ENCODE data around the gene BHLHE23. TPM values are rescaled to one million over a fixed set of nuclear protein-coding genes. Genes with fewer than 3 reads are reported as not detected.
"Not testable (repeated sequence)": the region's sequence is repeated elsewhere in the genome, so short reads cannot be mapped to it uniquely, and the experiment has no call there.

Gene BHLHE23
- total and polyA plus RNA-seq, 3 experiments from 2014 or later = not detected

DNA sequence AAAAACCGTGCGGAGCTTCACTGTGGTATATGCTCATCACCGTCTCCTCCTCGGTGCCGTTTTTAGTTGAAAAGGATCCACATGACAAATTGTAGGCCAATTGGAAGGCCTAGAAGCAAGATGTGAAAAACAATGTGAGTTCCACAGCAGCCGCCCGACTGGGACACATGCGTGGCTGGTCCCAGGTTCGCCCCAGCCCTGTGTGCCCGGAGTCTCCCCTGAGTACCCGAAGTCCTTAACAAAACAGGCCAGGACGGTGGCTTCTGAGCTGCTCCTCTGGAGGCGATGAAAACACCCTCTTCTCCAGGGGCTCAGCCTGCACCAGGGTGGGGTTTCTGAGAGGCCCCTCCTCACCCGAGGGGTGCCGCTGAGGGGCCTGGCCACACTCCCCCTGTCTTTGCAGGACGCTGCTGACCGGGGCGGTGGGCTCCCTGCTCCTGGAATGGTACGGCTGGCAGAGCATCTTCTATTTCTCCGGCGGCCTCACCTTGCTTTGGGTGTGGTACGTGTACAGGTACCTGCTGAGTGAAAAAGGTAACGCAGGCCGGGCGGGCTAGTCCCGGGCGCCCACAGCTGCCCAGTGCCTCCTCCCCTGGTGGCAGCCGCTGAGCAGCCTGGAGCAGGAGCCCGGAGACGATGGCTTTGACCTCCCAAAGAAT is 44.4 kb downstream of the BHLHE23 start:
- Mint-ChIP-seq H3K4me1 (peaks cover 0 to 6% (median 4%) of the 10 kb centered on the region in 3 donors), H3K4me3 (no peak overlapping the region), H3K9me3 (no peaks in the 10 kb centered on the region), H3K36me3 (peaks cover 0 to 4% (median 0%) of the 10 kb centered on the region in 3 donors), H3K27ac (no peak overlapping the region), H3K27me3 (no peaks in the 10 kb centered on the region)
- Histone ChIP-seq H3K27ac (ENCODE audit: low read depth, low read length) (no peak overlapping the region), H3K9me3 (ENCODE audit: low read length) (no peaks in the 10 kb centered on the region), H3K36me3 (ENCODE audit: insufficient read depth, low read length) (no peaks in the 10 kb centered on the region), H3K4me3 (ENCODE audit: low read length) (no peak overlapping the region), H3K4me1 (ENCODE audit: insufficient read depth, low read length) (no peaks in the 10 kb centered on the region), H3K27me3 (ENCODE audit: insufficient read depth, low read length, poor library complexity, severe bottlenecking) (no peaks in the 10 kb centered on the region)
- no peak for DNase-seq
- POLR2A ChIA-PET = no interaction called here
- CTCF ChIA-PET = interaction anchor here (2.1 kb wide), 1 partner anchor 10 kb away, joined by 7 read pairs; no protein-coding TSS in a partner anchor

DNA sequence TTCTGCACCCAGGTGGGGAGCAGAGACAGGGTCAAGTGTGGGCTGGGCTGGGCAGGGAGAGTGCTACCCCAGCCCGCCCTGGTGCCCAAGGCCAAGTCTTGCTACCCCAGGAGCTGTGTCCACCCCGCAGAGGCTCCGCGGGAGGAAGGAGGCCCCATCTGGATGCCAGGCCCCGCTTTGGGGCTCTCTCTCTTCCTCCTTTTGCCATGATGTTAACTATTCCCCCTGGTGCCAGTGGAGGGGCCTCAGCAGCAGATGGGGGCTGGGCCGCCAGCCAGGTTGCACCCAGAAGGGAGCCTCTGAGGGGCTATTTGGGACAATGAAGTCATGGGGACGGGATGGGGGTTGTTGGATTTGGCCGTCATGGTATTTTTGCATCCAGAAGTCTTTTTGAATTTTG is 45.0 kb downstream of the BHLHE23 start:
- Histone ChIP-seq H3K27ac (ENCODE audit: low read depth, low read length) (no peak overlapping the region), H3K4me3 (ENCODE audit: low read length) (no peak overlapping the region), H3K36me3 (ENCODE audit: insufficient read depth, low read length) (no peaks in the 10 kb centered on the region), H3K27me3 (ENCODE audit: insufficient read depth, low read length, poor library complexity, severe bottlenecking) (no peaks in the 10 kb centered on the region), H3K9me3 (ENCODE audit: low read length) (no peaks in the 10 kb centered on the region), H3K4me1 (ENCODE audit: insufficient read depth, low read length) (no peaks in the 10 kb centered on the region)
- Mint-ChIP-seq H3K27me3 (no peaks in the 10 kb centered on the region), H3K4me1 (peaks cover 0 to 6% (median 4%) of the 10 kb centered on the region in 3 donors), H3K9me3 (no peaks in the 10 kb centered on the region), H3K36me3 (peaks cover 0 to 4% (median 0%) of the 10 kb centered on the region in 3 donors), H3K27ac (no peak overlapping the region), H3K4me3 (no peak overlapping the region)
- POLR2A ChIA-PET = no interaction called here
- no peak for DNase-seq
- CTCF ChIA-PET = no interaction called here

DNA sequence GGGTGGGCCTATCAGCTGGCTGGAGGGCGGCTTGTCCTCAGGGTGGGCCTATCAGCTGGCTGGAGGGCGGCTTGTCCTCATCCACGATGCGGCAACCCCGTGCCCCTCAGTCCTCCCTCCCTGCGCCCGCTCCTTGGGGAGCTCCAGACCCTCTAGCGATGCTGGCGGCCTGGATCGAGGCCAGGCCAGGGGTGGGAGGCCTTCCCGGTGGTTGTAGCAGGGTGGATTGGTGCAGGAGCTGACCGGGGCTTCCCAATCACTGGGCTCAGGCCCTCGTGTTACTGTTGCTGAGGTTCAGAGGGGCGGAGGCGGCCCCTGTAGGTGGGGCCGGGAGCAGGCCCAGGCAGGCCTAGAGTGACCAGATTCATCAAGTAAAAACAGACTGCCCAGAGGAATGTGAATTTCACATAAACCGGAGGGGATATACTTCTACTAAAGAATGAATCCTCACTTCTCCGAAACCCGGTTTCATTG is 45.4 kb downstream of the BHLHE23 start:
- H3K4me1 ChIP-seq (ENCODE audit: insufficient read depth, low read length) = no peaks in the 10 kb centered on the region
- no peak overlapping the region for H3K4me3 ChIP-seq (ENCODE audit: low read length)
- Mint-ChIP-seq H3K27ac (no peak overlapping the region), H3K4me1 (peaks cover 0 to 6% (median 4%) of the 10 kb centered on the region in 3 donors), H3K27me3 (no peaks in the 10 kb centered on the region), H3K36me3 (peaks cover 0 to 4% (median 0%) of the 10 kb centered on the region in 3 donors), H3K4me3 (no peak overlapping the region), H3K9me3 (no peaks in the 10 kb centered on the region)
- DNase-seq = no peak
- H3K36me3 ChIP-seq (ENCODE audit: insufficient read depth, low read length) = no peaks in the 10 kb centered on the region
- POLR2A ChIA-PET = no interaction called here
- no peaks in the 10 kb centered on the region for H3K27me3 ChIP-seq (ENCODE audit: insufficient read depth, low read length, poor library complexity, severe bottlenecking)
- no peaks in the 10 kb centered on the region for H3K9me3 ChIP-seq (ENCODE audit: low read length)
- CTCF ChIA-PET = no interaction called here
- no peak overlapping the region for H3K27ac ChIP-seq (ENCODE audit: low read depth, low read length)

DNA sequence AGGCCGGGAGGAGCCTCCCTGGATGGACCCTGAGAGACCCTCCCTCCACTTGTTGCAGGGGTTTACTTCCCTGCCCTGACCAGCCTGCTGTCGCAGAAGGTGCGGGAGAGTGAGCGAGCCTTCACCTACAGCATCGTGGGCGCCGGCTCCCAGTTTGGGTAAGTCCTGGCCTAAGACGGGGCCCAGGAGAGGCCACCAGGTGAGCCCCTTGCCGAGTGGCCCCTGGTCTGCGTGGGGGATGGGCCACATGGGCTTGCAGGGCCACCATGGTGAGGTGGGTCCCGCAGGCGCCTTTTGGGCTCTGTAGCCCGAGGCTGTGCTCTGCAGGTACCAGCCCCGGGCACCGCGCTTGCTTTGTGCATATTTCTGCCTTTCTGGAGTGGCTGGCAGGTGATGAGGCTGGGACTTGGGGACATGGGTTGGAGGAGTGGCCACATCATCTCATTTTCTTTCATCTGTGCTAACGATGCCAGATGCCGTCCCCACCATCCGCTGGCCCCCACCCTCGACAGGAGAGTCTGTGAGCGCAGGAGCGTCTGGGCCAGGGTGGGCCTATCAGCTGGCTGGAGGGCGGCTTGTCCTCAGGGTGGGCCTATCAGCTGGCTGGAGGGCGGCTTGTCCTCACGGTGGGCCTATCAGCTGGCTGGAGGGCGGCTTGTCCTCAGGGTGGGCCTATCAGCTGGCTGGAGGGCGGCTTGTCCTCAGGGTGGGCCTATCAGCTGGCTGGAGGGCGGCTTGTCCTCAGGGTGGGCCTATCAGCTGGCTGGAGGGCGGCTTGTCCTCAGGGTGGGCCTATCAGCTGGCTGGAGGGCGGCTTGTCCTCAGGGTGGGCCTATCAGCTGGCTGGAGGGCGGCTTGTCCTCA is 46.1 kb downstream of the BHLHE23 start:
- H3K27ac ChIP-seq (ENCODE audit: low read depth, low read length); DNase-seq; H3K36me3 Mint-ChIP-seq; H3K4me1 Mint-ChIP-seq; H3K27ac Mint-ChIP-seq; H3K4me3 ChIP-seq (ENCODE audit: low read length); H3K36me3 ChIP-seq (ENCODE audit: insufficient read depth, low read length); H3K4me3 Mint-ChIP-seq; H3K27me3 ChIP-seq (ENCODE audit: insufficient read depth, low read length, poor library complexity, severe bottlenecking); H3K4me1 ChIP-seq (ENCODE audit: insufficient read depth, low read length); H3K27me3 Mint-ChIP-seq; H3K9me3 Mint-ChIP-seq; POLR2A ChIA-PET; H3K9me3 ChIP-seq (ENCODE audit: low read length): not testable (repeated sequence)
- CTCF ChIA-PET = interaction anchor here (1.0 kb wide), 1 partner anchor 12 kb away, joined by 6 read pairs; no protein-coding TSS in a partner anchor

DNA sequence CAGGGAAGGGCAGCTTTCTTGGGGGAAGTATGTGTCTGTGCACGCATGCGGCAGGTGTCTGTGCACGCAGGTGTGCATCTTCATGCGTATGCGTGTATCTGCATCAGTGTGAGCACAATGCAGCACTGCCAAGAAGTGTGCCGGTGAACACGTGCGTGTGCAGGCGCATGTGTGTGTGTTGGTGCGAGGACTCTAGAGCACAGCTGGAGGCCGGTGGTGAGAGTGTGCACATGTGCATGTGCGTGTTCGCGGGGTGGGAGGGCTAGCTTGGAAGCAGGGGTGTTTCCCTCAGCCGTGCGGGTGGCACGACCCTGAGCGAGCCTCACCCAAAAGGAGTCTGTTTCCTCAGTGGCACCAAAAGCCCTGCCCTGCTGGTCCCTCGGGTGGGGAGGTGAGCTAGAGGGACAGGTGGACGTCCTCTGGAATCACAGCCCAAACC is 46.7 kb downstream of the BHLHE23 start:
- Histone ChIP-seq H3K4me3 (ENCODE audit: low read length) (no peak overlapping the region), H3K9me3 (ENCODE audit: low read length) (no peaks in the 10 kb centered on the region), H3K4me1 (ENCODE audit: insufficient read depth, low read length) (peaks cover 1% of the 10 kb centered on the region), H3K27me3 (ENCODE audit: insufficient read depth, low read length, poor library complexity, severe bottlenecking) (no peaks in the 10 kb centered on the region), H3K36me3 (ENCODE audit: insufficient read depth, low read length) (no peaks in the 10 kb centered on the region), H3K27ac (ENCODE audit: low read depth, low read length) (no peak overlapping the region)
- H3K9me3 Mint-ChIP-seq = no peaks in the 10 kb centered on the region
- no peaks in the 10 kb centered on the region for H3K27me3 Mint-ChIP-seq
- peaks cover 0 to 4% (median 0%) of the 10 kb centered on the region in 3 donors for H3K36me3 Mint-ChIP-seq
- H3K4me3 Mint-ChIP-seq = no peak overlapping the region
- ChIA-PET POLR2A (no interaction called here), CTCF (interaction anchor here (1.0 to 1.1 kb wide), 2 partner anchors 13 to 49 kb away, joined by 5 to 6 read pairs; no protein-coding TSS in a partner anchor)
- peaks cover 0 to 6% (median 4%) of the 10 kb centered on the region in 3 donors for H3K4me1 Mint-ChIP-seq
- H3K27ac Mint-ChIP-seq = no peak overlapping the region
- no peak for DNase-seq

DNA sequence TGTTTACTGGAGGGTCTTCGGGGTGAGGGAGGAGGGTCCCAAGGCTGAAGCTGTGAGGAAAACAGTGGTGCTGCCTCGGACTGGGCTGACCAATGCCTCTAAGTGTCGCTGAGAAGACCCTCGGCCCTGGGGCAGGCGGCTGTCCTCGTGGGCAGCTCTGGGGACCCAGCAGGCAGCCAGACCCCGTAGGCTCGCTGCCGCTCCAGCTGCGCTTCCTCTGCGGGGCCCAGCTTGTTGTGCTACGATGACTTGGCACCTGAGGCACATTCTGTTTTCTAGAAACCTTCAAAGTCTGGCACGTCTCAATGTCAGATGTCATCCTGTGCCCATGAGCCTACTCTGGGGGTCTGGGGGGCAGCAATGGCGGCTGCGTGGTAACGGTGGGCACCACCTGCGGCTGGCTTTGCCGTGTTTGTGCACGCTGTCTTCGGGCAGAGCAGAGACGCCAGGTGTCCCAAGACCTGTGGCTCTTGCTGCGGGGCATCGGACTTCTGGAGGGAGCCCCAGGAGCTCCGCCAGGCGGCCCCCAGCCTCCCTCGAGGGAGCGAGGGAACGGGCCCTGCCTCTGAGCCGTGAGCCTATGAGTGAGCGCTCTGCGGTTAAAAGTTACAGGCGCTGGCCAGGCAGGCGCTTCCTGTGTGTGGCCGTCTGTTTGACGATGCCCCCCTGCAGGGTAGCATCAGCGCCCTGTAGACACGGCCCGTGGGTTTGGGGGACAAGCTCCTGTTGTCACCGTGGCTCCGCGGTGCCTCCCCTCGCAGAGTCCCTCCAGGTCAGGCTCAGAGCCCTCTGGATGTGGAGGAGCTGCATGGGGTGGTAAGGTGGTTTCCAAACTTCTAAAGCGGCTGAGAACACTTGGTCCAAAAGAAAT is 47.4 kb downstream of the BHLHE23 start:
- ChIA-PET POLR2A (no interaction called here), CTCF (interaction anchor here (0.9 to 1.3 kb wide), 4 partner anchors 13 to 101 kb away, joined by 3 to 6 read pairs (median 4); no protein-coding TSS in a partner anchor)
- H3K36me3 Mint-ChIP-seq = peaks cover 0 to 4% (median 0%) of the 10 kb centered on the region in 3 donors

DNA sequence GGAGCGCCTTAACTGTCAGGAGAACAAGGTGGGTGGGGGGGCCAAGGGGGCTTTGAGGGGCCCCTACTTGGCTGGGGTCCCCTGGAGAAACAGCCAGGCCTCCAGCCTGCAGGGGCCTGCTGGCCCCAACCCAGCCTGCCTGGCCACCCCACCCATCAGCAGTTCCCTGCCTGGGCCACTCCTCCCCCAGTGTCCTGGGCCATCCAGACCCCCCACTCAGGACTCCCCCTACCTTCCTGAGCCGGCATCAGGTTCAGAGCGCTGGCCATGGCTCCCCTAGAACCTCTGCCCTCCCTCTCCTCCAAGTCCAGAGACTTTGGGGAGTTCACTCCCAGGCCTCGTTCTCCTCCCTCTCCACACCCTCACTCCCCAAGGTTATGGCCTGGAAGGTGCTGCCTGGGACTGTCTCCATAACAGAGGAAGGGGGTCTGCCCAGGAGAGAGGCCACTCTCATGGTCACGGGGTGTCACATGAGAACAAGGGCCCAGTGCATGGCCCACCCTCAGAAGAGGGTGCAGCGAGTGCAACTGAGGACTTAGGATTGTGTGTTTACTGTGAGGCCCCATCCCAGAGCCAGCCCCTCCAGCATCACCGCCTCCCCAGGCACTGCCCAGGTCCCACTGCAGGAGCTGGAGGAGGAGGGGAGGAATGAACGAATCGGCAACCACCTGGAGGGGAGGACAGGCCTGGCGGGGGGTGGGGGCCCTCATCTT is 48.2 kb downstream of the BHLHE23 start:
- Mint-ChIP-seq H3K4me1 (peaks cover 12 to 19% (median 16%) of the 10 kb centered on the region in 3 donors), H3K9me3 (no peaks in the 10 kb centered on the region), H3K27me3 (no peaks in the 10 kb centered on the region), H3K36me3 (peaks cover 0 to 3% (median 0%) of the 10 kb centered on the region in 3 donors), H3K4me3 (no peak overlapping the region), H3K27ac (no peak overlapping the region)
- H3K9me3 ChIP-seq (ENCODE audit: low read length) = no peaks in the 10 kb centered on the region
- no peak overlapping the region for H3K4me3 ChIP-seq (ENCODE audit: low read length)
- no peaks in the 10 kb centered on the region for H3K36me3 ChIP-seq (ENCODE audit: insufficient read depth, low read length)
- peaks cover 16% of the 10 kb centered on the region for H3K4me1 ChIP-seq (ENCODE audit: insufficient read depth, low read length)
- no peak for DNase-seq
- CTCF ChIA-PET = interaction anchor here (0.9 to 1.3 kb wide), 2 partner anchors 14 to 100 kb away, joined by 3 read pairs; no protein-coding TSS in a partner anchor
- H3K27ac ChIP-seq (ENCODE audit: low read depth, low read length) = no peak overlapping the region
- POLR2A ChIA-PET = no interaction called here
- H3K27me3 ChIP-seq (ENCODE audit: insufficient read depth, low read length, poor library complexity, severe bottlenecking) = no peaks in the 10 kb centered on the region

More for the DNA sequence above, 47.4 kb downstream of the BHLHE23 start:
- no peak overlapping the region for H3K27ac ChIP-seq (ENCODE audit: low read depth, low read length)
- no peak for DNase-seq
- H3K27me3 ChIP-seq (ENCODE audit: insufficient read depth, low read length, poor library complexity, severe bottlenecking) = no peaks in the 10 kb centered on the region
- no peak overlapping the region for H3K4me3 ChIP-seq (ENCODE audit: low read length)
- peaks cover 8% of the 10 kb centered on the region for H3K4me1 ChIP-seq (ENCODE audit: insufficient read depth, low read length)
- H3K36me3 ChIP-seq (ENCODE audit: insufficient read depth, low read length) = no peaks in the 10 kb centered on the region
- H3K4me3 Mint-ChIP-seq = no peak overlapping the region
- no peaks in the 10 kb centered on the region for H3K27me3 Mint-ChIP-seq
- H3K9me3 Mint-ChIP-seq = no peaks in the 10 kb centered on the region
- peak overlapping the region in 1 of 8 donors; percentile 15 for H3K27ac Mint-ChIP-seq
- no peaks in the 10 kb centered on the region for H3K9me3 ChIP-seq (ENCODE audit: low read length)
- peaks cover 4 to 11% (median 8%) of the 10 kb centered on the region in 3 donors for H3K4me1 Mint-ChIP-seq
